Stomach (tissue), 9 donors: ENCODE results near the gene CST11. TPM values are rescaled to one million over a fixed set of nuclear protein-coding genes. Genes with fewer than 3 reads are reported as not detected.

Experiments
- DNase-seq, 2 donors: peaks; one replicate each; pipeline versions ENCODE4 v3.0.0 to v3.0.0-alpha.2; 2013 to 2019
- H3K27ac ChIP-seq, 5 donors: fragments of 200-600 bp in 4 of 5; sonication (generic) in 4 of 5; one replicate each; pipeline ENCODE4 v1.5.1; 2013 to 2019; ENCODE audit warnings: mild to moderate bottlenecking in 1 of 5, moderate library complexity in 1 of 5
- H3K27me3 ChIP-seq, 3 donors: fragments of 200-600 bp; sonication (generic); one replicate each; pipeline ENCODE4 v1.5.1; 2017 to 2019; ENCODE audit warnings: mixed run types in 1 of 3
- H3K36me3 ChIP-seq, 4 donors: fragments of 200-600 bp; sonication (generic); 1 replicate in 3 of 4; 2 replicates in 1 of 4; pipeline ENCODE4 v1.5.1; 2016 to 2019
- H3K4me1 ChIP-seq, 4 donors: fragments of 200-600 bp; sonication (generic); one replicate each; pipeline ENCODE4 v1.5.1; 2016 to 2019
- H3K4me3 ChIP-seq, 4 donors: fragments of 200-600 bp; sonication (generic) in 3 of 4; one replicate each; pipeline ENCODE4 v1.5.1; 2016 to 2019; ENCODE audit warnings: mild to moderate bottlenecking in 1 of 4
- H3K9me3 ChIP-seq, 4 donors: fragments of 200-600 bp; sonication (generic); one replicate each; pipeline ENCODE4 v1.5.1; 2016 to 2019
- EP300 ChIP-seq: sonication (generic); formaldehyde crosslinking; IDR thresholded peaks from one replicate; pipeline ENCODE4 v1.6.1; 2017; ENCODE audit warnings: antibody characterized with exemption
- POLR2A ChIP-seq, 4 donors: fragments of 450-650 bp; IDR thresholded peaks; one replicate each; pipeline ENCODE4 v1.6.1; 2016; ENCODE audit warnings: antibody characterized with exemption in 4 of 4, control low read depth in 2 of 4, mild to moderate bottlenecking in 1 of 4, moderate library complexity in 1 of 4
- POLR2AphosphoS5 ChIP-seq, 3 donors: sonication (generic); formaldehyde crosslinking; IDR thresholded peaks; one replicate each; pipeline ENCODE4 v1.6.1; 2016; ENCODE audit warnings: antibody characterized with exemption in 3 of 3
- WGBS, 5 donors: extraction: QIAGEN DNeasy Blood & Tissue Kit in 3 of 5; methylation state at CpG; one replicate each; pipeline versions ENCODE4 v1.1.5 to v1.1.7; 2013 to 2018; 5-methylcytosine and 5-hydroxymethylcytosine counted together
- intact Hi-C: fragments of 100-400 bp; cut with DNase I; formaldehyde crosslinking; loops from one replicate; pipeline ENCODE4 v1.15.1; 2023; ENCODE audit warnings: low total_unique reads
- polyA plus RNA-seq, 3 donors: library from polyadenylated mRNA; stranded (reverse); fragments of 200-250 nt; gene quantifications; one replicate each; pipeline ENCODE4 v1.2.3, GENCODE V29; 2013
- total RNA-seq, 5 donors: library from RNA; depleted of rRNA; stranded (reverse); fragments of >200 nt; gene quantifications; one replicate each; pipeline versions ENCODE4 v1.1.0 to v1.2.3, GENCODE V29; 2014 to 2016
- TF ChIP-seq, protein P1 (sequence below), 7 experiments: fragments of 450-650 bp in 4 of 7; fragments of 200-600 bp in 3 of 7; sonication (generic) in 3 of 7; IDR thresholded peaks; one replicate each; pipeline ENCODE4 v1.5.1; 2016 to 2019; ENCODE audit warnings: antibody characterized with exemption in 7 of 7, control low read depth in 2 of 7, mild to moderate bottlenecking in 1 of 7
- donor health status: healthy with polysubstance abuse.
- donor health status: Bipolar disorder and iron deficiency.
- donor health status: healthy.

The CST11 gene
- total and polyA plus RNA-seq, 8 donors: not detected

DNA sequence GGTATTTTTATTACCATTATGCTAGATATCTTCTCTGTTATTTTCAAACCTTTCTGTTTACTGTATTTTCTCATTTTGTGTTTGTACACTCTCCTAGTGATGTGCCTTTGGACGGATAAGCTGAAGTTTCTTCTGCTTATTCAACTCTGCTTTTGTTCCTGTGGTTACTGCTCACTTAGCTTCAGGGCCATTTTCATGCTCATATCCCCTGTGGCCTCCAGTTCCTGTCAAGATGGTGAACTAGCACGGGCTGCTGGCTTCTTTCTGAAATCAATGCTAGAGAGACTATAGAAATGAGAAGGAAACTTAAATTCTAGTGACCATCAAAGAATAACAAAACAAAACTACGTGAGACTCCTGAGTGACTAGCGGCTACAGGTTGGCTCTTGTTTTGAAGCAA, 31.4 kb upstream of the CST11 start:
- no peaks in the 10 kb centered on the region for H3K27me3 ChIP-seq
- 63 to 77% (median 69%) methylated on average over 4 of the region's 4 CpGs for WGBS, 5 donors
- H3K36me3 ChIP-seq: no peaks in the 10 kb centered on the region
- TF ChIP-seq, protein P1, sequence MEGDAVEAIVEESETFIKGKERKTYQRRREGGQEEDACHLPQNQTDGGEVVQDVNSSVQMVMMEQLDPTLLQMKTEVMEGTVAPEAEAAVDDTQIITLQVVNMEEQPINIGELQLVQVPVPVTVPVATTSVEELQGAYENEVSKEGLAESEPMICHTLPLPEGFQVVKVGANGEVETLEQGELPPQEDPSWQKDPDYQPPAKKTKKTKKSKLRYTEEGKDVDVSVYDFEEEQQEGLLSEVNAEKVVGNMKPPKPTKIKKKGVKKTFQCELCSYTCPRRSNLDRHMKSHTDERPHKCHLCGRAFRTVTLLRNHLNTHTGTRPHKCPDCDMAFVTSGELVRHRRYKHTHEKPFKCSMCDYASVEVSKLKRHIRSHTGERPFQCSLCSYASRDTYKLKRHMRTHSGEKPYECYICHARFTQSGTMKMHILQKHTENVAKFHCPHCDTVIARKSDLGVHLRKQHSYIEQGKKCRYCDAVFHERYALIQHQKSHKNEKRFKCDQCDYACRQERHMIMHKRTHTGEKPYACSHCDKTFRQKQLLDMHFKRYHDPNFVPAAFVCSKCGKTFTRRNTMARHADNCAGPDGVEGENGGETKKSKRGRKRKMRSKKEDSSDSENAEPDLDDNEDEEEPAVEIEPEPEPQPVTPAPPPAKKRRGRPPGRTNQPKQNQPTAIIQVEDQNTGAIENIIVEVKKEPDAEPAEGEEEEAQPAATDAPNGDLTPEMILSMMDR (IDR thresholded peaks at IDR 0.05): no peak
- TF ChIP-seq EP300 (no peak), POLR2A (IDR thresholded peaks at IDR 0.05) (no peak), POLR2AphosphoS5 (IDR thresholded peaks at IDR 0.05) (no peak)
- H3K27ac ChIP-seq: no peak overlapping the region
- H3K4me3 ChIP-seq: no peak overlapping the region
- no peaks in the 10 kb centered on the region for H3K4me1 ChIP-seq
- intact Hi-C loops: no loop called here
- H3K9me3 ChIP-seq: peaks cover 0 to 4% (median 0%) of the 10 kb centered on the region in 4 donors
- DNase-seq: no peak

DNA sequence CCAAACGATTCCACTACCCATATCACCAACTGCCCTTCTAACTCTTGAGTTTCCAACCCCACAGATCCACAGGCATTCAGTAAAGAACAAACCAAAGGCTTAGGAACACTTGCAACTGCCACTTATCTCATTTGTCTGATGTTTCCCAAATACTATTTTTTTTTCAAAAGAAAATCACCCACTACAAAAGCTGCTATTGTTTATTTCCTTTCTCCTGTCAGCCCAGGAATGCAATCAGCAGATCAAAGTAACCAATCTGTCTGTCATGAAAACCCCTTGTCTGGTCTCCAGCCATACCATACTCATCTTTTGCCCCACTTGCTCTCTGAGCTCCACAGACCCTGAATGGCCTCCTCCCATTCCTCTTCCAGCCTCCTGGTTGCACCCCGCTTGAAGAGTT, 29.5 kb upstream of the CST11 start:
- intact Hi-C loops: no loop called here
- Histone ChIP-seq H3K27ac (no peak overlapping the region), H3K4me3 (no peak overlapping the region), H3K27me3 (no peaks in the 10 kb centered on the region), H3K36me3 (no peaks in the 10 kb centered on the region), H3K4me1 (no peaks in the 10 kb centered on the region), H3K9me3 (no peaks in the 10 kb centered on the region)
- 58 to 73% (median 63%) methylated on average over 2 of the region's 2 CpGs for WGBS, 5 donors
- no peak for DNase-seq
- no peak for TF ChIP-seq POLR2AphosphoS5 (IDR thresholded peaks at IDR 0.05)
- TF ChIP-seq, protein P1 (IDR thresholded peaks at IDR 0.05): no peak
- TF ChIP-seq EP300: no peak
- no peak for TF ChIP-seq POLR2A (IDR thresholded peaks at IDR 0.05)

DNA sequence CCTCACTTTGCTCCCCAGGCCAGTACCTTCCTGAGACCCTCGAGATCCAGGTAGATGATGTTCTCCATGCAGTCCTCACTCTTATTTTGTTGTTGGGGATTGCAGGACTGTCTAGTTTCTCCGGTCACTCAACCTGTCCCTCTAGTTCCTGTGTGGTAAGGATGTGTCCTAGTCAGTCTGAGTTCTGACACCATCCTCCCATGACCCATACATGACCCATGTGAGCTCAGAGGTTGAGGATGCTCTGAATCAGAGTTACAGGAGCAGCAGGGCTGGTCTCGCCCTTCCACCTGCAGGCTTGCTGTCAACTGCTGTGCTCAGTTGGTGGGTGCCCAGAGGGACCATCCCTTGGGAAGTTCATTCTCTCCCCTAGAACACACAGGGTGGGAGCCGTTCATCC, 26.4 kb upstream of the CST11 start:
- Histone ChIP-seq H3K27ac (no peak overlapping the region), H3K27me3 (no peaks in the 10 kb centered on the region), H3K9me3 (no peaks in the 10 kb centered on the region), H3K36me3 (no peaks in the 10 kb centered on the region), H3K4me3 (no peak overlapping the region), H3K4me1 (no peaks in the 10 kb centered on the region)
- TF ChIP-seq, protein P1 (IDR thresholded peaks at IDR 0.05): no peak
- TF ChIP-seq POLR2A (IDR thresholded peaks at IDR 0.05) (no peak), POLR2AphosphoS5 (IDR thresholded peaks at IDR 0.05) (no peak), EP300 (no peak)
- intact Hi-C loops: no loop called here
- no peak for DNase-seq
- WGBS, 5 donors: 72 to 78% (median 74%) methylated on average over 3 to 4 of the region's 4 CpGs

DNA sequence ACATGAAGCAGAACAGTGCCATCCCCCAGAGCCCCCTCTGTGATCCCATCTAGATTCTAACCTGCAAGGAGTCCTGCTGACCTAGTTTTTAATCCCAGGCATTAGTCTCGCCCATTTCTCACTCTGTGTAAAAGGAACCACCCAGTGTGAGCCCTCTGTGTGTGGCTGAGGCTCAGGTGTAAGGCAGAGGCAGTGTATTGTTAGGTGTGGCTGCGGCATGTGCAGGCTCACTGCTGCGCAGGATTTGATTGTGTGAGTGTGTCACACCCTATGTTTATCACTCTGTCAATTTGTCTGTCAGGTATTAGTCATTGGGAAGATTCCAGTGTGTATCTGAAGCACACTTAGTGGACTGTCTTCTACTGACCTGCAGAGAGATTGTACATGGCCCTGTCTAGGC, 24.5 kb upstream of the CST11 start:
- Histone ChIP-seq H3K4me1 (no peaks in the 10 kb centered on the region), H3K36me3 (no peaks in the 10 kb centered on the region), H3K27me3 (no peaks in the 10 kb centered on the region), H3K9me3 (no peaks in the 10 kb centered on the region), H3K27ac (no peak overlapping the region), H3K4me3 (no peak overlapping the region)
- TF ChIP-seq, protein P1 (IDR thresholded peaks at IDR 0.05): no peak
- no peak for TF ChIP-seq POLR2AphosphoS5 (IDR thresholded peaks at IDR 0.05)
- TF ChIP-seq POLR2A (IDR thresholded peaks at IDR 0.05): no peak
- no peak for TF ChIP-seq EP300
- DNase-seq: no peak
- 41 to 67% (median 57%) methylated on average over 3 of the region's 3 CpGs for WGBS, 5 donors
- intact Hi-C loops: no loop called here
